8988T (cell line): Measurements from ENCODE around the gene XNDC1N.

ENCODE experiments used
- DNase-seq: peaks from one replicate; pipeline ENCODE4 v3.0.0; 2011

Gene XNDC1N

GRCh38 chr11:71927820-71928736, at the start of gene XNDC1N:
XNDC1N (minus strand) TSS chr11:71928594; CDS start chr11:71923353, 5,241 bp downstream.
- peak; percentile 63 for DNase-seq

GRCh38 chr11:71977743-71978418, 49.5 kb upstream of the XNDC1N start:
- no peak for DNase-seq

GRCh38 chr11:71977090-71977489, 48.7 kb upstream of the XNDC1N start:
- no peak for DNase-seq

GRCh38 chr11:71976551-71976950, 48.2 kb upstream of the XNDC1N start:
- no peak for DNase-seq

- no peak for DNase-seq
These were observed 43.3 kb upstream of the XNDC1N start for GRCh38 chr11:71971680-71972079.

GRCh38 chr11:71964641-71965040, 36.2 kb upstream of the XNDC1N start:
- DNase-seq, result no peak

GRCh38 chr11:71963468-71963867, 35.1 kb upstream of the XNDC1N start:
- no peak for DNase-seq

- no peak for DNase-seq
These were observed 34.1 kb upstream of the XNDC1N start for GRCh38 chr11:71962428-71963038.

- DNase-seq, result no peak
These were observed 27.6 kb upstream of the XNDC1N start for GRCh38 chr11:71955898-71956456.

- DNase-seq, result no peak
These were observed 23.4 kb upstream of the XNDC1N start for GRCh38 chr11:71951741-71952310.

- no peak for DNase-seq
These were observed 20.6 kb upstream of the XNDC1N start for GRCh38 chr11:71949034-71949433.

- DNase-seq, result no peak
These were observed 20.1 kb upstream of the XNDC1N start for GRCh38 chr11:71948314-71949027.

- no peak for DNase-seq
These were observed 19.1 kb upstream of the XNDC1N start for GRCh38 chr11:71947498-71947897.

GRCh38 chr11:71946144-71946571, 17.8 kb upstream of the XNDC1N start:
- no peak for DNase-seq

- no peak for DNase-seq
These were observed 12.3 kb upstream of the XNDC1N start for GRCh38 chr11:71940561-71941219.

- DNase-seq, result no peak
These were observed 9.4 kb upstream of the XNDC1N start for GRCh38 chr11:71937826-71938225.

- DNase-seq, result no peak
These were observed 8.4 kb upstream of the XNDC1N start for GRCh38 chr11:71936825-71937224.

GRCh38 chr11:71935338-71935925, 7.0 kb upstream of the XNDC1N start:
- no peak for DNase-seq

- DNase-seq, result no peak
These were observed 5.8 kb upstream of the XNDC1N start for GRCh38 chr11:71934213-71934612.

GRCh38 chr11:71933141-71933933, 4.9 kb upstream of the XNDC1N start:
- DNase-seq, result no peak

- DNase-seq, result no peak
These were observed 2.8 kb upstream of the XNDC1N start for GRCh38 chr11:71931245-71931602.
